GM21360 (cell line): ENCODE data around the gene POLR2L.

Experiments used
- ATAC-seq: cut with Tn5 transposase; IDR thresholded peaks from one replicate; pipeline ENCODE4 v1.9.1; 2021; ENCODE audit warnings: mild to moderate bottlenecking, moderate library complexity; ENCODE audit not compliant: unreplicated experiment

The POLR2L gene

DNA sequence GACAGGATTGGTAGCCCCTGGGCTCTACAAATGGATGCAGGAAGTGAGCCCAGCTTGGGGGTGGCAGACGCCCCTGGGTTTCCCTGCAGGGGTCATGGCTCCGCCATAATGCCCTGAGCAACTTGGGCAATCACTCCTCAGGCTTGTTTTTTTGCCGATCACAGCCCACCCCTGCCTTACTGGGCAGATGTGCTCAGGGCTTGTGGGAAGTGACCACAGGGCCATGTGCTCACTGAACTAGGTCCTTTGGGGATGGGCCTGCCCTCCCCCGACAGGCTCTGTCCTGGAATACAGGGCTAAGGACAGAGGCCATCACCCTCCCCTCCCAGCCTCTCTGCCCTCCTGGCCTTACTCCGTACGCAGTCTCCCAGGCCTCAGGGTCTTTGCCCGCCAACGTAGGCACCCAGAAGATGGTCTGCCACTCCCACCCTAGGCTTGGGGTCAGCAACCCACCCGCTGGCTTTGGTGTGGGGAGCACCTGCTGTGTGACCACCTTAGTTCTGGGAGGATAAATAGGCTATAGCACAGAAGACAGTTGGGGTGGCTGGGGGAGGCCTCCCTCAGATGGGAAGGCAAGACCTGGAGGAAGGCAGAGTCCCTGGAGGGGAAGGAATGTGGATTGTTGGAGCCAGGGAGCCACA is 28.8 kb downstream of the POLR2L start:
- no peak for ATAC-seq

DNA sequence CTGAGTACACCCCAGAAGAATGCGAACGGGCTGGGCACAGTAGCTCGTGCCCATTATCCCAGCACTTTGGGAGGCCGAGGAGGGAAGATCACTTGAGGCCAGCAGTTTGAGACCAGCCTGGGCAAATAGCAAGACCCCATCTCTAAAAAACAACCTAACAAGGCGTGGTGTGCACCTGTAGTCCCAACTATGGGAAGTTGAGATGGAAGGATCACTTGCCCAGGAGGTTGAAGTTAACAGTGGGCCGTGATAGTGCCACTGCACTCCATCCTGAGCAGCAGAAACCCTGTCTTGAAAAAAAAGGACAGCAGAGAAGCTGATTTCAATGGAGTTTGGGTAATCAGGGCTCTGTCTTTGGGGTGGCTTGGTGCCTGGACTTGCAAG is 29.3 kb downstream of the POLR2L start:
- ATAC-seq: no peak

DNA sequence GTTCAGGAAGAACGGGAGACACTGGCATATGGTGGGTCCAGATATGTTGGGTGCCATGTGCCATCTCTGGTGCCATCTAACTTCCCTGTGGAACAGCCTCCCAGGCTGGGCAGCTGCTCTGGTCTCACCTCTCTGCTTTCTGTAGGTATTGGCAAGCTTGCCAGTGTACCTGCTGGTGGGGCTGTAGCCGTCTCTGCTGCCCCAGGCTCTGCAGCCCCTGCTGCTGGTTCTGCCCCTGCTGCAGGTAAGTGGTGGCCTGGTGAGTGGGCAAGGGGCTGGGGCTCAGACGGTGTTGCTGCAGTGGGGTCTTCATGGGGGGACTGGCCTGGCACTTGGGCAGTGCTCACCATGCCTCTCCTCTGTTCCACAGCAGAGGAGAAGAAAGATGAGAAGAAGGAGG is 29.9 kb downstream of the POLR2L start:
- no peak for ATAC-seq

DNA sequence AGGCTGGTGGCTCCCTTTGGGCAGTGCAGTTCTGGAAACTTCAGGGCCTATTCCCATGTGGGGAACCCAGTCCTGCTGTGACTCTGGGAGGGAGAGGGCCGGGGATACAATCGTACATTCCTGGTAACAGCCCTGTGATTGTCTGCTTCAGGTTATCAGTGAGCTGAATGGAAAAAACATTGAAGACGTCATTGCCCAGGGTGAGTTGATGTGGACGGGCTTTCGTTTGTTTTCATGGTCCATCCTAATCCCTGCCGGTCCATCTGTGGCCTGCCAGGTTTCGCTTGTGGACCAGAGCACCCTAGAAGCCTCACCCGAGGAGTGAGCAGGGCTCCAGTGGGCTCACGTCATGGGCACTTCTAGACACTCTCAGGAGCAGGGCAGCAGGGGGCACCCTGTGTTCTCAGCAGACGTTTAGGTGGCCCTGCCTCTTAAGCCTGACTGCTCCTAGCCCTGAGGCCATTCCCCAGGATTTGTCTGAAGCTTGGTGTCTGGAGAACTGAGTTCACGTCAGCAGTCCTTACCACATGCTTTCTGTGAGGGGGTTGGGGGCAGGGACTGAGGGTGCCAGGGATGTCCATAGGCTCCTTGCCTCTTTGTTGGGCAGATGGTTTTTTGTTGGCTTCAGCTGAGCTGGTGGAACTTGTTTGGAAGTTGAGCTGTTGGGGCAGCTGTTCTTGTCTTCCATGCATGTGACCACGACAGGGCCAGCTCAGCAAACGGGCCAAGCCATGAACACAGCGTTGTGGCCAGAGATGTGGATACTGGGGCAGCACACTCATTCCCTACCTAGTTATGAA is 30.7 kb downstream of the POLR2L start:
- ATAC-seq: no peak

DNA sequence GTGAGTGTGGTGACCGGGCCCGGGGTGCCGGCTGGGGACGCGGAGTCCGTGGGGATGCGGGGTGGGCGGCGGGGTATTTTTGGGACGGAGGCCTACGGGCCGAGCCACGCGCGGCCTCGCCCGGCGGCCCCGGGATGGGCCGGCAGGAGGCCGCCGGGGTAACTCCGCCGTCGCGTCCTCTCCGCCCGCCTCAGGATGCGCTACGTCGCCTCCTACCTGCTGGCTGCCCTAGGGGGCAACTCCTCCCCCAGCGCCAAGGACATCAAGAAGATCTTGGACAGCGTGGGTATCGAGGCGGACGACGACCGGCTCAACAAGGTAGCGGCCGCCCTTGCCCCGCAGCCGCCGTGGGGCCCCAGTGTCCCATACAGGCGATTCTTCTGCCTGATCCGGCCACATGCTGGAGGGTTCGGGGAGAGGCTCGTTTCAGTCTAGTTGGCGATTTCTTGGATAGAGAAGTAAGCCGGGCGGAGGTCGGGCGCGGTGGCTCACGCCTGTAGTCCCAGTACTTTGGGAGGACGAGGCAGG is 32.2 kb downstream of the POLR2L start:
- no peak for ATAC-seq

DNA sequence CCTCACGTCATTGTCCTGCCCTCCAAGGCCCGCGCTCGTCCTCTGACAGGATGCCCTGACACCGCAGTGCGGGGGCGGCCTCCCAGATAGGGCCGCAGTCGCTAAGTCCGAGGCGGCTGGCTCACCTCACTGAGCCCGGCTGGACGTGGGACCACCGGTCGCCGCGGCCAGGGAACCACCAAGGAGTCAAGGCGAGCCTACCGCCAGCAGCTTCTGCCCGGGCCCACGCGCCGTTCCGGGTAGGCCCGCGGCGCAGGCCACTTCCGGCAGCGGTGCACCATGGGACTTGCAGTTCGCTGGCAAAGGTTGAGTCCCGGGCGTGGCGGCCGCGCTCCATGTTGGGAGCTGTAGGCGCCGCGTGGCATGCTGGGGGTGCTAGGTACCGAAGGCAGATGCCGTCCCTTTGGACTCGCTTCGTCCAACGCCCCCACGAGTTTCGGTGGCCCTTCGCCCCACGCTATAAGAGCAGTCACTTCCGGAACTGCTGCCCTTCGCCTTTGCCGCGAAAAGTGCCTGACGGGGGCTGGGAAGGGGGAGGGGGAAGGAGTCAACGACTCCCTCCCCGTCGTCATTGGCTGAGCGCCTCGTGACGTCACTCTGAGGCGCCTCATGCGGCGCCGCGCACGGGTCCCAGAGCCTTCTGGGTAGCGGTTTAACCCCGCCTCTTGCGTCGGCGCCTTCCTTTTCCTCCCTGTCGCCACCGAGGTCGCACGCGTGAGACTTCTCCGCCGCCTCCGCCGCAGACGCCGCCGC is 32.9 kb downstream of the POLR2L start, which contains the start of gene RPLP2:
Gene RPLP2 (plus strand): TSS at position 681 of the 753 bp plus-strand sequence. CDS start 268 bp downstream, outside the sequence.
- ATAC-seq: peak; percentile 68

DNA sequence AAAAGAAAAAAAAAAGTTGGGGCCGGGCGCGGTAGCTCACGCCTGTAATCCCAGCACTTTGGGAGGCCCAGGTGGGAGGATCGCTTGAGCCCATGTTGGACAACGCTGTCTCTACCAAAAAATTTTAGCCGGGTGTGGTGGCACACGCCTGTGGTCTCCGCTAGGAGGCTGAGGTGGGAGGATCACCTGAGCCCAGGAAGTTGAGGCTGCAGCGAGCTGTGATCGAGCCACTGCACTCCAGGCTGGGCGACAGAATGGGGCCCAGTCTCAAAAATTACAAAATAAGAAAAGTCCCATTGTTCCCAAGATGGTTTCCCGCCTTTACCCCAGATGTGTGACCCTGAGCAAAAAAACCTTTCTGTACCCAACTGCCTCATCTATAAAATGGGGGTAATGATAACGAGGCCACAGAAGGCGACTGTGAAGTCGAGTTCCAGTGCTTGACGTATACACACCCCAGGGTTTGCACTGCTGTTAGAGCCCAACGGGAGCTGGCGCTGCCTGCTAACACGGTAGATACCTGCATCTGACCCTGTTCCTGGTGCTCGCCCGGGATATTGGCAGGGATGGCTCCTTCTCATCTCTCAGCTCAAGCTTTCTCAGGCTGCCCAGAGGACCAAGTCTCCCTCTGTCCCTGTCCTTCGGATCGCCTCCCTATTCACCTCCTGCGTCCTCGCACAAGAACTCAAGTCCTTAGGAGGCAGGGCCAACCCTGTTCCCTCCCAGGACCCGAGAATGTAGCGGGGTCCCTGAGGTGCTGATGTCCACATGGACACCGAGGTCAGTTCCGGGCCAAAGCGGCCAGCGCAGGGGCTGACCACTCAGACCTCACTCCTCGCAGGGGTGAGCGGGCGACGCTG is 33.7 kb downstream of the POLR2L start:
- ATAC-seq: no peak

DNA sequence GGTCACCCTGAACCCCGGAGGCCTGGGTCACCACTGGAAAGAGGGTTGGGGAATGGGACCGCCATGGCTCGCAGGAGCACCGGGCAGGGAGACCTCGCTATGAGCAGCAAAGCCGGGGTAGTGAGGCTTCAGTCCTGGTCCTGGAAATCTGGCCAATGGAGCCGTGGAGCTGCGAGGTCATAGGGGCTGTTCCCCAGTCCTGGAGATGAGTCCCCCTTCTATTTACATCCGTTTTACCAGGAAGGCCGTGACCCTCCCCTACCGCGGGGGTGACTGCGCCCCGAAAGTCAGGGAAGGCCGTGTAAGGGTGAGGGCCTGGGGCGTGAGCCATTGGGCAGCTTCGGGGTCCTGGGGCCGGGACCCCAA is 37.7 kb downstream of the POLR2L start:
- ATAC-seq: no peak

DNA sequence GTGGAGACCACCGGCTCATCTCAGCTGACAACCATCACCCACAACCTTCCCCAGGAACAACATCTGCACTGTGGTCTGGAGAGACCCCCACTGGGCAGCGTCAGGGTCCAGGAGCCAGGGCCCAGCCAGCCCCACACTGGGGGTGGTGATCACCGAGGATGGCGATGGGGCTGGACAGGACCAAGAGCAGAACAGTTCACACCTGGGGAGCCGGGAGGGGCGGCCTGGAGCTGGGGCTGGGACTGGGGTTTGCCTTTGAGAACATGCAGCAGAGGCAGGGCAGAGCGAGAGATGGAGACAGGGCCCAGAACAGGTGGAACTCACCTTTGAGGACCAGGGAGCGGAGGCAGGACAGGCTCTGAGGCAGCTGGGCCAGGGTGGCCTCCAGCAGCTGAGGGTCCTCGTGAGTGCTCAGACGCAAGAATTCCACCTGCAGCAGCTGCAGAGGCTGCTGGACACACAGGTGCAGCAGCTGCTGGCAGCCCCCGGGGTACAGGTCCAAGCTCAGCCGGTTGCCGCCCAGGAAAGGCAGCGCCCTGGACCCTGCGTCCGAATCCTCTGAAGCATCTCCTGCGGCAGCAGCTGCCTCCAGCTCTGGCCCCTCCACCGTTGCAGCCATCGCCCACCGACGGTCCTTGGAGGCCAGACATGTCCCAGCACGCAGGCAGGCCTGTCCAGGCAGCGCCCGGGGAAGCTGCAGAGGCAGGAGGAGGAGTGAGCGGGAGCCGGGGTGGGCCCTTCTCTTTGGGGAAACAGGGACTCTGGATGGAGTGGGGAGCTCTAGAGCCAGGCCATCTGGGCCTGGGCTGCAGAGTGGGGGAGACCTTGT is 38.3 kb downstream of the POLR2L start:
- no peak for ATAC-seq

DNA sequence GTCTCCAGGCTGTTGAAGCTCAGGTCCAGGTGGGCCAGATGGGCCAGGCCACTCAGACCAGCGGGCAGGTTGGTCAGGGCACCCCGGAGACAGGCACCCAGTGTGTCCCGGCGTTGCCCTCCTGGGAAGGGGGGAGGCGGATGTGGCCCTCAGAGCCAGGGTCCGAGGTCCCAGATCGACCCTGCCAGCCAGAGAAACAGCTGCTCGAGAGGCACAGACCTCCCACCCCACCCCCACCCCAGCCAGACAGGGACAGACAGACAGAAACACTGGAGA is 38.9 kb downstream of the POLR2L start:
- no peak for ATAC-seq

DNA sequence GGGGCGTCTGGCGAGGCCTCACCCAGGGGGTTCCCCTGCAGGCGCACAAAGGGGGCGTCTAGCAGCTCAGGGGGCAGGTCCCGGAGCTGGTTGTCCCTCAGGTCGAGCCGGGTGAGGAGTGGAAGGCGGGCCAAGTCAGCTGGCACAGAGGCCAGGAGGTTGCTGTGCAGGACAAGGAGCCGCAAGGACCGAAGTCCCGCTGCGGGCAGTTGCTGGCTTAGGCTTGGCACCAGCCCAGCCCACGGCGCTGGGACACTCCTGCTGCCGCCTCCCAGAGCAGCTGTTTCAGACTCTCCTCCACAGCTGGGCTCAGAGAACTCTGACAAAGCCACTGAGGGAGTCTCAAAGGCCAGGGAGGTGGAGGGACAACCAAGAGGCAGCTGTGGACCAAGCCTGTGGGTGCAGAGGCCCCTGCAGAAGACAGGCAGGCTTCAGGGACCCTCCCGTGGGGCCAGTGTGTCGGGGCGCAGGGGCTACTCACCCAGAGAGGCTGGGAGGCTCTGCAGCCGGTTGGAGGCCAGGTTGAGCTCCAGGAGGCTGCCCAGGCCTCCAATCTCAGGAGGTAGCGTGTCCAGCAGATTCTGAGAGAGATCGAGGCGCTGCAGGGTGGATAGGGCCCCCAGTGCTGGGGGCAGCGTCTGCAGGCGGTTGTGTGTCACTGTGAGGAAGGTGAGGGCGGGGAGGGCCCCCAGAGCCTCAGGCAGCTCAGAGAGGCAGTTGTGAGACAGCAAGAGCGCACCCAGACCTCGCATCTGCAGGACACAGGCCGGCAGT is 39.4 kb downstream of the POLR2L start:
- no peak for ATAC-seq

DNA sequence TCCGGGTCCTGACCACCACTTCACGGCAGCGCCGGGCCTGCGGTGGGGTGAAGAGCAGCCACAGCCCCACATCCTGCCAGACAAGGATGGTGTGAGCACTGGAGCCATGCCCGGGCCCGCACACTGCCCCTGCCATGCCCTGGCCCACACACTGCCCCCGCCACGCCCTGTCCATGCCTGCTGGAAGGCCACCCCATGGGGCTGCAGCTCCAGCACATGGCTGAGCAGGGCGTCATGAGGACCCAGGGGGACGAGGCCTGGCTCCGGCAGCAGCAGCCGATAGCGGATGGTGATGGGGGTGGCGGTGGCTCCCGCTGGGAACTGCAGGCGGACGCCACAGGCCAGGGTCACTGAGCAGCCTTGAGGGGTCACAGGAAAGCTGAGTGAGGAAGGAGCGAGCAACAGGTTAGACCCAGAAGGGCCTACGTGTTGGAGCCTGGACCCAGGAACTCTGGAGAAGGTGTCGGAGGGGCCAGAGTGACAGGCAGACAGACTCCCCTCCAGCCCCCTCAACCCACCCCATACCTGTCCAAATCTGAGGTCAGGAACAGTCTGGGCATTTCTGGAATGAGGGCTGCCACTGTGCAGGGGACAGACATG is 40.2 kb downstream of the POLR2L start:
- no peak for ATAC-seq

DNA sequence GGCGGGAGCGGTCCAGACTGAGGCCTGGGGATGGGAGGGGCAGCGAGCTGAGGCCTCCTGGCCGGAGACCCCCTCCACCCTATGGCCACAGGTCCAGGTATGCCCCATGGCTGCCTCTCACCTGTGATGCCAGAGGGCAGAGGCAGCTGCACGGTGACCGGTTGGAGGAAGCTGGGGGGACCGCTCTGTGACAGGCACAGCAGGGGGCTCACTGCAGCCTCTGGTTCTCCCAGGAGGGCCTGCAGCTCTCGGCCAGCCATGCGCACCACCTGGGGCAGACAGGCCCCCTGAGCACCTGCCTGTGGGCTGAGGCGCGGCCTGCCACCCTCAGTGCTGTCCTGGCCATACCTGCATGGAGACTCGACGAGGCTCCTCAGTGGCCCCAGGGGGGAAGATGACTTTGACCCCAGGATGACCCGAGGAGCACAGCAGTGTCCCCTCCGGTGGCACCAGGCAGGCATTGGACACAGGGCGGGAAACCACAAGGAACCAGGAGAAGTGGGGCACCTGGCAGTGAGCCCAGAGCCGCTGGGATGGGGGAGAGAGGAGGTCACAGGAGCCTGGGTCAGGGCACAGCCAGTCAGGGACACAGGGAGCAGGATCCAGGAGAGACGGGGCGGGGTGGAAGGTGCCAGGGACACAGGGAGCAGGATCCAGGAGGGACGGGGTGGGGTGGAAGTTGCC is 41.1 kb downstream of the POLR2L start:
- no peak for ATAC-seq

DNA sequence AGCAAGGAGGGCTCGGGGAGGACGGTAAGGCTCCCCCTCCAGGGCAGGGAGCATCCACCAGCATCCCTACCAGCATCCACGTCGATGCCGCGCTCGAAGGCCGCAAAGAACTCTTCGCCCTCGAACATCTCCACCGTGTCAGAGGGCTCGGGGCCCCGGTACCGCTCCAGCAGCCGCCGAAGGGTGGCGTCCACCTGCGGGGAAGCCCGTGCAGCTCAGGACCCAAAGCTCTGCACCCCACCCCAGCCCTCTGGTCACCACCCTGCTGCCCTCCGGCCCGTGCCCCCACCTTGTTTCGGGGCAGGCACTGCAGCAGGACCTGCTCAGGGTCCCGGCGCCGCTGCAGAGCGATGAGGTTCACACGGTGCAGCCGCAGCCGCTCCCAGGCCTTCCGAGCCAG is 41.9 kb downstream of the POLR2L start:
- no peak for ATAC-seq

DNA sequence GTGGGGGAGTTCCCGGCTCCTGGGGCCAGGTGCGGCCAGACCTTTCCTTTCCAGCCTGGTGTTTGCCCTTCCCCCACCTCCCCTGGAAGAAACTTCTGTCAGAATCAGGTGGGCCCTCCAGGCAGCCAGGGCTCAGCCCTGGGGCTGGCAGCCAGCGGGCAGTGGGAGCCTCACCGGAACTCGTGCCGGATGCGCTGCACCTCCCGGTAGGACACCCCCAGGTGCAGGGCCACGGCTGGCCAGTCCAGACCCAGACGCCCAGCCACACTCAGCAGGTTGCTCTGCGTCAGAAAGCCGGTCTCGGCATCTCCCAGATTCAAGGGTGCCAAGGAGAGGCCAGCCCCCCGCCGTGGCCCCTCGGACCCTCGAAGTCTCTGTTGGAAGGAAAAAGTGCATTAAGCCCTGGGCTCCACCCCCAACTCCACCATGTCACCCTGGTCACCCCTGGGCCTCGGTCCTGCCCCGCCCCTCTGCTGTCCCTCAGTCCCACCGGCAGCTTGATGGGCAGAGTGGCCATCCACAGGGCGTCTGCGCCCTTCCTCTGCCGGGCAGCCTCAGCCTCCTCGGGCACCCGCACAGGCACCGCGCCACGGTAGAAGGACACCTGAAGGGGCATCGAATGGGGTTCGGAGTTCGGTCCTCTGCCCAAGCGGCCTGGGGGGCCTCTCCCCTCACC is 42.5 kb downstream of the POLR2L start:
- no peak for ATAC-seq

DNA sequence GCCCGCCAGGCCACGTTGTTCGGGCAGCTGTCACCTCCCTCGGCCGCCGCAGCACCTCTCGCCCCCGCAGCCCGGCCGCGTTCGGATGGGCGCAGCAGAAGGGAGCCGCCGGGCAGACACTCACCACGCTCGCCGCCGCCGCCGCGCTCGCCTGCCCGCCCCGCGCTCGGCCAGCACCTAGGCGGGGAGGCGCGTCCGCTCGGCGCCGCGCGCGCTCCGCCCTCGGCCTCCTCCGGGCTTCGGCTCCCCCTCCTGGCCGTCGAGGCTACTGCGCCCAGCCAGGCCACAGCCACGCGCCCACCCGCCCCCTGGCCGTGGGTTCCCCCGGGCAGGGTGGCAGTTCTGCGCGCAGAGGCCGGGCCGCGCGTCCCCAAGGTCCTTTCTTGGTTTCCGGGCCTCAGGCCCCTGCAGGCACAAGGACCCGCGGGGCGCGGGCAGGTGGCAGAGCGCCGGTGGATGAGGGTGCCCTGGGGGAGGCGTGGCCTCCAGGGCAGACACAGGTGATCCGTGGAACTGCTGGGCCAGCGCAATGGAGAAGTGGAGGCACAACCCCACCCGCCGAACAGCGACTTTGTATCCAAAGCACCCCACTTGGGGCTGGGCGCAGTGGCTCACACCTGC is 44.1 kb downstream of the POLR2L start, which contains the start of gene SLC25A22:
Gene SLC25A22 (minus strand): TSS at position 189 of the 621 bp plus-strand sequence. CDS start 3,275 bp downstream, outside the sequence.
- ATAC-seq: no peak
